ENCODE measurements around the gene SLC6A13. TPM values are rescaled to one million over a fixed set of nuclear protein-coding genes. Genes with fewer than 3 reads are reported as not detected.

SLC6A13 gene
- polyA plus RNA-seq, 1 donor (not counting 4 experiments of a cell fraction or from before 2014, with no cell fraction given): 0.33 TPM

GRCh38 chr12:177336-177979 lies 85.2 kb downstream of the SLC6A13 start:
- DNase-seq (ENCODE audit: low read depth, low spot score): no peak
- FAIRE-seq: no peak
- Histone ChIP-seq H3K4me3 (ENCODE audit: control insufficient read depth in 2 of 3, extremely low read depth in 1 of 3, insufficient read depth in 2 of 3, low read depth in 1 of 3, low read length in 3 of 3) (no peak overlapping the region), H3K4me1 (ENCODE audit: control insufficient read depth, extremely low read depth, insufficient read depth, low read length) (peaks cover 6% of the 10 kb centered on the region), H3K9me3 (ENCODE audit: control insufficient read depth, low read depth, low read length) (no peaks in the 10 kb centered on the region), H2AFZ (ENCODE audit: control insufficient read depth, low read length) (no peak overlapping the region), H3K36me3 (ENCODE audit: control insufficient read depth in 2 of 2, extremely low read depth in 1 of 2, insufficient read depth in 2 of 2, low read length in 2 of 2) (no peaks in the 10 kb centered on the region), H3K9ac (ENCODE audit: control insufficient read depth, extremely low read depth, insufficient read depth, low read length) (no peak overlapping the region), H3K79me2 (ENCODE audit: control insufficient read depth, insufficient read depth, low read length) (no peaks in the 10 kb centered on the region), H3K9me1 (ENCODE audit: control insufficient read depth, extremely low read depth, insufficient read depth, low read length) (no peaks in the 10 kb centered on the region), H3K27ac (ENCODE audit: control insufficient read depth, insufficient read depth, low read length) (no peak overlapping the region), H3K27me3 (ENCODE audit: control insufficient read depth, extremely low read depth, insufficient read depth, low read length) (peaks cover 20% of the 10 kb centered on the region), H4K20me1 (ENCODE audit: control insufficient read depth, extremely low read depth, insufficient read depth, low read length) (no peaks in the 10 kb centered on the region), H3K4me2 (ENCODE audit: control insufficient read depth, extremely low read depth, insufficient read depth, low read depth, low read length) (no peak overlapping the region)
- TF ChIP-seq CTCF (optimal IDR thresholded peaks at IDR 0.05 in 1 of 3, IDR thresholded peaks at IDR 0.05 in 1 of 3, conservative IDR thresholded peaks at IDR 0.05 in 1 of 3; ENCODE audit: extremely low read depth in 1 of 3, insufficient read depth in 2 of 3, low read length in 3 of 3) (no peak), EZH2 (IDR thresholded peaks at IDR 0.05; ENCODE audit: low read length) (no peak)
- dilution Hi-C loops (cut with MboI; ENCODE audit: extremely low pct_ligation_motif_present, low sequenced_read_pairs): no loop called here

- dilution Hi-C loops (cut with MboI; ENCODE audit: extremely low pct_ligation_motif_present, low sequenced_read_pairs): no loop called here
- no peaks in the 10 kb centered on the region for H3K79me2 ChIP-seq (ENCODE audit: control insufficient read depth, insufficient read depth, low read length)
- FAIRE-seq: no peak
- H3K9me1 ChIP-seq (ENCODE audit: control insufficient read depth, extremely low read depth, insufficient read depth, low read length): no peaks in the 10 kb centered on the region
- no peak overlapping the region for H3K27ac ChIP-seq (ENCODE audit: control insufficient read depth, insufficient read depth, low read length)
- H3K9ac ChIP-seq (ENCODE audit: control insufficient read depth, extremely low read depth, insufficient read depth, low read length): no peak overlapping the region
- H3K4me1 ChIP-seq (ENCODE audit: control insufficient read depth, extremely low read depth, insufficient read depth, low read length): peaks cover 6% of the 10 kb centered on the region
- peaks cover 22% of the 10 kb centered on the region for H3K27me3 ChIP-seq (ENCODE audit: control insufficient read depth, extremely low read depth, insufficient read depth, low read length)
- no peak for DNase-seq (ENCODE audit: low read depth, low spot score)
- no peaks in the 10 kb centered on the region for H4K20me1 ChIP-seq (ENCODE audit: control insufficient read depth, extremely low read depth, insufficient read depth, low read length)
- H2AFZ ChIP-seq (ENCODE audit: control insufficient read depth, low read length): no peak overlapping the region
- no peaks in the 10 kb centered on the region for H3K36me3 ChIP-seq (ENCODE audit: control insufficient read depth in 2 of 2, extremely low read depth in 1 of 2, insufficient read depth in 2 of 2, low read length in 2 of 2)
- H3K9me3 ChIP-seq (ENCODE audit: control insufficient read depth, low read depth, low read length): no peaks in the 10 kb centered on the region
- H3K4me3 ChIP-seq (ENCODE audit: control insufficient read depth in 2 of 3, extremely low read depth in 1 of 3, insufficient read depth in 2 of 3, low read depth in 1 of 3, low read length in 3 of 3): no peak overlapping the region
- TF ChIP-seq EZH2 (IDR thresholded peaks at IDR 0.05; ENCODE audit: low read length): no peak
- TF ChIP-seq CTCF (optimal IDR thresholded peaks at IDR 0.05 in 1 of 3, IDR thresholded peaks at IDR 0.05 in 1 of 3, conservative IDR thresholded peaks at IDR 0.05 in 1 of 3; ENCODE audit: extremely low read depth in 1 of 3, insufficient read depth in 2 of 3, low read length in 3 of 3): no peak
- H3K4me2 ChIP-seq (ENCODE audit: control insufficient read depth, extremely low read depth, insufficient read depth, low read depth, low read length): no peak overlapping the region
These were observed 86.1 kb downstream of the SLC6A13 start for GRCh38 chr12:176321-177181.

All from keratinocyte (primary cell).